Fibroblast of peridontal ligament (primary cell): ENCODE results near the gene IGFL4.
A peak's percentile ranks its signal among the peaks of the same experiment; 100 is the strongest.

Experiments
- DNase-seq: peaks from one replicate; pipeline ENCODE4 v3.0.0-alpha.2; 2010; ENCODE audit errors: extremely low read depth

The IGFL4 gene

GRCh38 chr19:45994998-45995714 lies 45.6 kb downstream of the IGFL4 start, which contains the start of gene CCDC61:
Gene CCDC61, plus strand, starts transcription at chr19:45995467. Its CDS starts 7,552 bp downstream, at chr19:46003019.
- DNase-seq = peak; percentile 100

GRCh38 chr19:45994456-45994997 lies 46.3 kb downstream of the IGFL4 start:
- no peak for DNase-seq

GRCh38 chr19:45990113-45990728 lies 50.6 kb downstream of the IGFL4 start:
- no peak for DNase-seq
